HG03159 (cell line): Measurements from ENCODE around the gene SEC11C.

Experiments
- ATAC-seq: cut with Tn5 transposase; IDR thresholded peaks from one replicate; pipeline ENCODE4 v1.9.1; 2021; ENCODE audit warnings: mild to moderate bottlenecking, moderate library complexity; ENCODE audit not compliant: unreplicated experiment

SEC11C gene

DNA sequence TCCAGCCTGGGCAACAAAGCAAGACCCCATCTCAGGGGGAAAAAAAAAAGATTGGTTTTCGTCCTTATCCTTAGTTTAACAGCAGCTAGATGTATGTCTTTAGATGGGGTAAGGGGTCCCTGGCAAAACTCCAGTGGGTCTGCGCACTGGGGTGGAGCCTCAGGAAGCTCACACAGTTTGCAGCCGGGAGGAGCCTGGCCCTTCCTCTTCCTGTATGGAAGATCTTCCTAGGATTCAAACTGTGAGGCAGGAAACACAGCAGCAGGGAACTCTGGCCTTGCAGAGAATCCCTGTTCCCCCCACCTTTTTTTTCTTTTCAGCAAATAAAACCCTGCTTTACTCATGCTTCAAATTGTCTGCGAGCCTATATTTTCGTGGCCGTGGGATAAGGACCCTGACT is 67.8 kb downstream of the SEC11C start:
- no peak for ATAC-seq
